ENCODE data around the gene ZDHHC20.

DNA sequence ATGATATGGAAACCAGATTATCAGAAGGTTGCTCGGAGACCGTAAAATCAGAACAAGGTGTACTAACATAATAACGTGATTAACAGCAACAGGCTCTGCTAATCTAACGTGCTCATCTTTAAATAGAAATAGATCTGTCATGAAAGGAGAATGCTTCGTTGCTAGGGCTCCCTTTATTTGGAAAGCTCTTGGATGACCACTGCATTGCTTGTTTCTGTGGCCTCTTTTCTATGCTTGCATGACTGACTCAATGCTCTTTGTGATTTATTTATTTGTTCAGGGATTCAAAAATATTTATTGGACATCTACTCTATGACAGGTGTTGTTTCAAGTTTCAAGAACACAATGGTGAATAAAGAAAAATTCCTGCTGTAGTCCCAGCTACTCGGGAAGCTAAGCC lies 22.3 kb upstream of the ZDHHC20 start:
- TF ChIP-seq, protein P1, sequence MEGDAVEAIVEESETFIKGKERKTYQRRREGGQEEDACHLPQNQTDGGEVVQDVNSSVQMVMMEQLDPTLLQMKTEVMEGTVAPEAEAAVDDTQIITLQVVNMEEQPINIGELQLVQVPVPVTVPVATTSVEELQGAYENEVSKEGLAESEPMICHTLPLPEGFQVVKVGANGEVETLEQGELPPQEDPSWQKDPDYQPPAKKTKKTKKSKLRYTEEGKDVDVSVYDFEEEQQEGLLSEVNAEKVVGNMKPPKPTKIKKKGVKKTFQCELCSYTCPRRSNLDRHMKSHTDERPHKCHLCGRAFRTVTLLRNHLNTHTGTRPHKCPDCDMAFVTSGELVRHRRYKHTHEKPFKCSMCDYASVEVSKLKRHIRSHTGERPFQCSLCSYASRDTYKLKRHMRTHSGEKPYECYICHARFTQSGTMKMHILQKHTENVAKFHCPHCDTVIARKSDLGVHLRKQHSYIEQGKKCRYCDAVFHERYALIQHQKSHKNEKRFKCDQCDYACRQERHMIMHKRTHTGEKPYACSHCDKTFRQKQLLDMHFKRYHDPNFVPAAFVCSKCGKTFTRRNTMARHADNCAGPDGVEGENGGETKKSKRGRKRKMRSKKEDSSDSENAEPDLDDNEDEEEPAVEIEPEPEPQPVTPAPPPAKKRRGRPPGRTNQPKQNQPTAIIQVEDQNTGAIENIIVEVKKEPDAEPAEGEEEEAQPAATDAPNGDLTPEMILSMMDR (IDR thresholded peaks at IDR 0.05), result no peak
- TF ChIP-seq POLR2A (IDR thresholded peaks at IDR 0.05), result no peak

All from thyroid gland (tissue), 4 donors.